ENCODE data around the gene ITGB1. TPM values are rescaled to one million over a fixed set of nuclear protein-coding genes. Genes with fewer than 3 reads are reported as not detected.

The ITGB1 gene
- total RNA-seq, 1 donor from 2014 or later: 220 TPM

DNA sequence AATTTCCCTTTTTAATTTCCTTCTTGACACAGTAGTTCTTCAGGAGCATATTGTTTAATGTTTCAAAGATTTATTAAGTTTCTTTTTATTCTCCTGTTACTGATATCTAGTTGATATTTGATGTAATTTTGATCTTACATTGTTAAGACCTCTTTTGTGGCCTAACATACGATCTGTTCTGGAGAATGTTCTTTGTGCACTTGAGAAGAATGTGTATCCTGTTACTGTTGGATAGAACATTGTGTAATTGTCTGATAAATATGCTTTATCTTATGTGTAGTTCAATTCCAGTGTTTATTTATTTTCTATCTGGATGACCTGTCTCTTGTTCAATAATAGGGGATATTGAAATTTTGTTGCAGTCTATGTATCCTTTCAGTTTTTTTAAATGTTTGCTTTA is 106.7 kb downstream of the ITGB1 start:
- H3K9me3 Mint-ChIP-seq: no peaks in the 10 kb centered on the region
- DNase-seq (ENCODE audit: low read depth, low spot score): no peak
- TF ChIP-seq, protein P1, sequence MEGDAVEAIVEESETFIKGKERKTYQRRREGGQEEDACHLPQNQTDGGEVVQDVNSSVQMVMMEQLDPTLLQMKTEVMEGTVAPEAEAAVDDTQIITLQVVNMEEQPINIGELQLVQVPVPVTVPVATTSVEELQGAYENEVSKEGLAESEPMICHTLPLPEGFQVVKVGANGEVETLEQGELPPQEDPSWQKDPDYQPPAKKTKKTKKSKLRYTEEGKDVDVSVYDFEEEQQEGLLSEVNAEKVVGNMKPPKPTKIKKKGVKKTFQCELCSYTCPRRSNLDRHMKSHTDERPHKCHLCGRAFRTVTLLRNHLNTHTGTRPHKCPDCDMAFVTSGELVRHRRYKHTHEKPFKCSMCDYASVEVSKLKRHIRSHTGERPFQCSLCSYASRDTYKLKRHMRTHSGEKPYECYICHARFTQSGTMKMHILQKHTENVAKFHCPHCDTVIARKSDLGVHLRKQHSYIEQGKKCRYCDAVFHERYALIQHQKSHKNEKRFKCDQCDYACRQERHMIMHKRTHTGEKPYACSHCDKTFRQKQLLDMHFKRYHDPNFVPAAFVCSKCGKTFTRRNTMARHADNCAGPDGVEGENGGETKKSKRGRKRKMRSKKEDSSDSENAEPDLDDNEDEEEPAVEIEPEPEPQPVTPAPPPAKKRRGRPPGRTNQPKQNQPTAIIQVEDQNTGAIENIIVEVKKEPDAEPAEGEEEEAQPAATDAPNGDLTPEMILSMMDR (conservative IDR thresholded peaks at IDR 0.05): no peak
- no peak overlapping the region for H3K4me3 Mint-ChIP-seq
- H3K27me3 Mint-ChIP-seq (ENCODE audit: low read depth): no peaks in the 10 kb centered on the region
- H3K36me3 Mint-ChIP-seq (ENCODE audit: low read depth): no peaks in the 10 kb centered on the region
- H3K4me1 Mint-ChIP-seq: no peaks in the 10 kb centered on the region
- H3K27ac Mint-ChIP-seq (ENCODE audit: unreplicated experiment): no peak overlapping the region

All from neural crest cell (in vitro differentiated cells).